ENCODE data around the gene PTCD1.

PTCD1 gene

GRCh38 chr7:99372275-99373090 lies 66.1 kb downstream of the PTCD1 start:
- DNase-seq (ENCODE audit: low read depth in 1 of 2, low spot score in 1 of 2) = no peak

GRCh38 chr7:99371376-99371920 lies 67.2 kb downstream of the PTCD1 start:
- no peak for DNase-seq (ENCODE audit: low read depth in 1 of 2, low spot score in 1 of 2)

GRCh38 chr7:99369767-99370391 lies 68.7 kb downstream of the PTCD1 start:
- DNase-seq (ENCODE audit: low read depth in 1 of 2, low spot score in 1 of 2) = no peak

- no peak for DNase-seq (ENCODE audit: low read depth in 1 of 2, low spot score in 1 of 2)
These were observed 69.7 kb downstream of the PTCD1 start for GRCh38 chr7:99368750-99369389.
